ENCODE measurements around the gene CCDC157. TPM values are rescaled to one million over a fixed set of nuclear protein-coding genes. Genes with fewer than 3 reads are reported as not detected.

Gene CCDC157
- total RNA-seq, 2 donors from 2014 or later: 3.2 to 3.7 TPM

DNA sequence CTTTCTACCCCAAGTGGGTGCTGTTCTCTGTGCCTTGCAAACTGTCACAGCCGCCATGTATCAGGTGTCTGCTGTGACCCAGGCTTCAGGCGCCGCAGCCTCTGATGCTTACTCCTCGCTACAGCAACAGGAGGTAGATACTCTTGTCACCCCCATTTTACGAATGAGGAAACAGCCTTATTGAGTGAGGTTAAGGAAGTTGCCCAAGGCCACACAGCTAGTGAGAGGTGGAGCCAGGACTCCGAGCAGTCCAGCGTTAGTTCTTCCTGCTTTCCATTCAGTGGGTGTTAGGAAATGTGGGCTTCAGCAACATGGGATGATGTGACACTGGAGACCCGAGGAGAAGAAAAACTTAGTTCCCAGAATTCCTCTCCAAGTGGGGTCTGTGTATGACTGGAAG, 16.1 kb downstream of the CCDC157 start:
- no peak overlapping the region for H3K4me3 Mint-ChIP-seq
- DNase-seq: no peak
- H3K27ac Mint-ChIP-seq: no peak overlapping the region
- no peaks in the 10 kb centered on the region for H3K9me3 Mint-ChIP-seq
- no peaks in the 10 kb centered on the region for H3K36me3 Mint-ChIP-seq (ENCODE audit: insufficient read depth in 2 of 2)
- no peak for ATAC-seq (replicated peaks in 1 of 2)
- H3K4me1 Mint-ChIP-seq (ENCODE audit: low read depth): no peaks in the 10 kb centered on the region
- no peaks in the 10 kb centered on the region for H3K27me3 Mint-ChIP-seq (ENCODE audit: low read depth)

DNA sequence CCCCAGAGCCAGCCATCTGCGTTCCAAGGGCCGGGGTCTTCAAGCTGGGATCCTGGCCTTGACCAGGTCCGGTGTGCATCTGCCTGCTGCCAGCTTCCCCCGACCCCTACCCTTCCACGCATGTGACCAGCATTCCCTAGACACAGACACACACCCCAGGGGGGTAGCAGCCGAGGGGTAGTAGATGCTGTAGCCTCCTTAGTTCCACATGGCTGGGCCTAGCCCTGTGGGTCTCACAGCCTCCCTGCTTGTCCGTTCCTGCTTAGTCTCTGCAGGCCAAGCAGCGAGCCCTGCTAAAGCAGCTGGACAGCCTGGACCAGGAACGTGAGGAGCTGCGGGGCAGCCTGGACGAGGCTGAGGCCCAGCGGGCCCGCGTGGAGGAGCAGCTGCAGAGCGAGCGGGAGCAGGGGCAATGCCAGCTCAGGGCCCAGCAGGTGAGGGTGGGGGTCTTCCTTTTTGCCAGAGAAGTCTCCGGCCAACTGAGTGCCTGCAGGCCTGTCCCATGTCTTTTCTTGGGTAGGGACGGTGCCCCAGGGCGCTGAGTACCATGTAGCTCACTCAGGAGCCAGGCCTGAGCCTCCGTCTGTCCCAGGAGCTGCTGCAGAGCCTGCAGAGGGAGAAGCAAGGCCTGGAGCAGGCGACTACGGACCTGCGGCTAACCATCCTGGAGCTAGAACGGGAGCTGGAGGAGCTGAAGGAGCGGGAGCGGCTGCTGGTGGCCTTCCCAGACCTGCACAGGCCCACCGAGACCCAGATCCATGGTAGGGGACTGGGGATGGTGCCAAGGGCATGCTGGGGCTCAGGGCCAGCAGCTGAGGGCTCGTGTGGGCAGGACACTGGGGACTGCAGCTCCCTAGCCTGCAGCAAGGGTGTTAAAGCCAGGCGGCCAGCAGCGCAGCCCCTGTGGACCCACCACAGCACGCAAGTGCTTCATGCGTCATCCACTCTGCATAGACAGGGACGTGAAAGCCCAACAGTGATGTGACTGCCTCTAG, 16.8 kb downstream of the CCDC157 start:
- Mint-ChIP-seq H3K9me3 (no peaks in the 10 kb centered on the region), H3K4me3 (no peak overlapping the region), H3K27ac (no peak overlapping the region), H3K36me3 (ENCODE audit: insufficient read depth in 2 of 2) (no peaks in the 10 kb centered on the region), H3K27me3 (ENCODE audit: low read depth) (no peaks in the 10 kb centered on the region), H3K4me1 (ENCODE audit: low read depth) (no peaks in the 10 kb centered on the region)
- DNase-seq (no peak), ATAC-seq (replicated peaks in 1 of 2) (no peak)

DNA sequence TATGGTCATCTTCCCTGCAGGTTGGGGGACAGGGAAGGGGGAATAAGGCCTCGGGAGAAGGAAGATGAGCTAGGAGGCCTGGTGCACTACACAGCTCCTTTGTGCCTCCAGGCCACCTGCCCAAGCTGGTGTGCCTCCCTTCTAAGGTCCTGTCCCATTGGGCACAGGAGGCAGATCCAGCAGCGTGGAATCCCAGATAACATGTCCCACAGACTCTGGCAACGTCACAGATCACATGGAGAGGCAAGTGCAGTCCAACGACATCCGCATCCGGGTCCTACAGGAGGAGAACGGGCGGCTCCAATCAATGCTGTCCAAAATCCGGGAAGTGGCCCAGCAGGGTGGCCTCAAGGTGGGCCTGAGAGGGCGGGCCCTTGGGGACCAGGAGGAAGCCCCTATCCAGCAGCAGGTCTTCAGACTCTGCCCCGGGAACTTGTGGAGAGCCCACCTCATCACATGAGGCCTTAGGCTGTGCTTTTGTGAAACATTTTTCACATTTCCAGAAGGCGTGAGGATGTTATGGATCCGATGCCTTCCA, 18.6 kb downstream of the CCDC157 start:
- H3K4me3 Mint-ChIP-seq: no peak overlapping the region
- ATAC-seq (replicated peaks in 1 of 2) (no peak), DNase-seq (no peak)
- peaks cover under 1% of the 10 kb centered on the region for H3K4me1 Mint-ChIP-seq (ENCODE audit: low read depth)
- no peaks in the 10 kb centered on the region for H3K27me3 Mint-ChIP-seq (ENCODE audit: low read depth)
- no peak overlapping the region for H3K27ac Mint-ChIP-seq
- no peaks in the 10 kb centered on the region for H3K9me3 Mint-ChIP-seq
- no peaks in the 10 kb centered on the region for H3K36me3 Mint-ChIP-seq (ENCODE audit: insufficient read depth in 2 of 2)

DNA sequence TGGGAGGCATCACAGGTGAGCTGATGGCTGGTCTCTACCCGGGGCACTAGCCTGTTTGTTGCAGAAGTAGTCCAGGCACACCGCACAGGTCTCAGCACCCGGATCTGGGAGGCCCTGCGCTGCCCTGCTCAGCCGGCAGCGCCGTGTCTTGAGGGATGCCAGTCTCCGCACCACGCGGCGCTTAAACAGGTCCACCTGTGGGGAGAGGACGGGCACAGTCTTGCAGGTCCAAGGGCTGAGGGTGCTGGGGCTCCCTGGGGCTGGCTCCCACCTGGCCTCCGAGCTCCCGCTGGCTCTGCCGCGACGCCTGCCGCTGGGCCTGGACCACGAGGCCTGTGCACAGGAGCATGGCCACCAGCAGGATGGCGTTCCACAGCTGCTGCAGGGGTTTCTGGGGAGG, 23.2 kb downstream of the CCDC157 start:
- Mint-ChIP-seq H3K27ac (no peak overlapping the region), H3K36me3 (ENCODE audit: insufficient read depth in 2 of 2) (no peaks in the 10 kb centered on the region), H3K9me3 (no peaks in the 10 kb centered on the region), H3K4me3 (no peak overlapping the region), H3K4me1 (ENCODE audit: low read depth) (peaks cover 14% of the 10 kb centered on the region), H3K27me3 (ENCODE audit: low read depth) (no peaks in the 10 kb centered on the region)
- ATAC-seq (replicated peaks in 1 of 2) (no peak), DNase-seq (no peak)

DNA sequence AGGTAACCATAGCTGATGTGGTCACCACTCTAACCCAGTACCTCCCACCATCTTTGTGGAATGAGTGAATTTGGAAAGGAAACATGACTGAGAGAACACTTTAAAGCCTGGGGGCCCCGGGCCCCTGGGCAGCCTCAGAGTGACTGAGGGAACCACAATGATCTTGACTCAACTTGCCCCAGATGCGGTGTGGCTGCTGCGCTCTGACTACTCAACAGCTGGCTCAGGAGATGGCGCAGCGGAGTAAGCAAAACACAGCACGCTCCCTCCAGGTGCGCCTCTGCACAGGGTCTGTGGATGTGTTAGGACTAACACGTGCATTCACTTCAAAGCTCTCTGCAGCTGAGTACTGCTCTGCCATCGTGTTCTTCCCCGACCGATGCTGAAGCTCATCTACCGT, 24.5 kb downstream of the CCDC157 start:
- no peak overlapping the region for H3K27ac Mint-ChIP-seq
- H3K9me3 Mint-ChIP-seq: no peaks in the 10 kb centered on the region
- ATAC-seq (replicated peaks in 1 of 2) (peak; percentile 73 to 93), DNase-seq (peak; percentile 20 to 68)
- no peaks in the 10 kb centered on the region for H3K36me3 Mint-ChIP-seq (ENCODE audit: insufficient read depth in 2 of 2)
- H3K27me3 Mint-ChIP-seq (ENCODE audit: low read depth): no peaks in the 10 kb centered on the region
- no peak overlapping the region for H3K4me3 Mint-ChIP-seq
- peaks cover 15% of the 10 kb centered on the region for H3K4me1 Mint-ChIP-seq (ENCODE audit: low read depth)

DNA sequence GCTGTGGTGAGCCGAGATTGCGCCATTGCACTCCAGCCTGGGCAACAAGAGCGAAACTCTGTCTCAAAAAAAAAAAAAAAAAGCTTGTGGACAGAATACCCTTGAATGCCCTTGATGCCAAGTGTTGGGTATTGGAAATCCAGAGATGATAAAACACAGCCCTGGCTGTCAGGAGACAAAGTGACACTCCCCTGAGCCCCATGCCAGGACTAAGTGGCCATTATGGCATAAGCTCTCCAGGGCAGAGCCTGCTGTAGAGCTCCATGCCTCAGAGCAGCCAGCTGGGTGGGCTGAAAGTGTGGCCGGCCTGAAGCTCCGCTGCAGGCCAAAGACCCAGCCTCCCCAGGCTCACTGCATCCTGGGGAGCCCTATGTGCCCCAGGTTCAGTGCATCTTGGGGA, 25.5 kb downstream of the CCDC157 start:
- no peak for ATAC-seq (replicated peaks in 1 of 2)
- peaks cover 21% of the 10 kb centered on the region for H3K4me1 Mint-ChIP-seq (ENCODE audit: low read depth)
- no peaks in the 10 kb centered on the region for H3K27me3 Mint-ChIP-seq (ENCODE audit: low read depth)
- H3K27ac Mint-ChIP-seq: no peak overlapping the region
- no peak overlapping the region for H3K4me3 Mint-ChIP-seq
- H3K9me3 Mint-ChIP-seq: no peaks in the 10 kb centered on the region
- H3K36me3 Mint-ChIP-seq (ENCODE audit: insufficient read depth in 2 of 2): no peaks in the 10 kb centered on the region
- no peak for DNase-seq

DNA sequence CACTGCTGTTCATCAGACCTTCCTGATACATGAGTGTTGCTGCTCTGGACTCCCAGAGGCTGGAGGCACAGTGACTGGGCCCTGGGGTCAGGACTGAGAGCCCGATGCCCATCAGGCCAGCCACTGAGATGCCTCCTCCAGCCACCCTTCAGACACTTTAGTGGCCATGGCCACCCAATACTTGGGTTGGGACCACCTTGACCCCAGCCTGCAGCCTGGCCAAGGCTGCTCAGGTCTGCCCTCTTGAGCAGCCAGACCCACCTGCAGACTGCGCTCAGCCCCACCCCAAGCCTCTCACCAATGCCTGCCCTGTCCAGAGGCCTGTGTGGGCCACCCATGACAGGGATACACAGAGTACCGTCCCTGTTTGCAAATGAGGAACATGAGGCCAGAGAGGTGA, 26.3 kb downstream of the CCDC157 start:
- Mint-ChIP-seq H3K4me1 (ENCODE audit: low read depth) (peaks cover 24% of the 10 kb centered on the region), H3K9me3 (no peaks in the 10 kb centered on the region), H3K27me3 (ENCODE audit: low read depth) (no peaks in the 10 kb centered on the region), H3K27ac (no peak overlapping the region), H3K4me3 (no peak overlapping the region), H3K36me3 (ENCODE audit: insufficient read depth in 2 of 2) (no peaks in the 10 kb centered on the region)
- ATAC-seq (replicated peaks in 1 of 2) (no peak), DNase-seq (no peak)

DNA sequence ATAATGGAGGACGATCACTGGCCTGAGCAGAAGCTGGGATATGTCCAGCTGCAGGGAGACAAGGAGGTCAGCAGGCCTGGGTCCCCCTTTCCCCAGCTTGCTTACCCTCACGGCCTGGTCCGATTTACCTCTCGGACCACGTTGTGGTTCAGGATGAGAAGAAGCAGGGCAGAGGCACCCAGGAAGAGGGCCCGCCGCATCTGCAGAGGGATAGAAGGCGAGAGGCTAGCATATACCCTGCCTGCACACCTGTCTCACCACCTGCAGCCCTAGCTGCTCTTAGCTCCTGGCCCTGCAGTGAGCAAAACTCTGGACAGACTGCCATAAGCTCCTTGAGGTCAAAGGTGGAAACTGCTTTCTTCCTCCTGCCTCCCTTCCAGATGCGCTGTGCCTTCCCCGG, 29.1 kb downstream of the CCDC157 start:
- ATAC-seq (replicated peaks in 1 of 2): no peak
- peaks cover 19% of the 10 kb centered on the region for H3K4me1 Mint-ChIP-seq (ENCODE audit: low read depth)
- no peak for DNase-seq
- no peaks in the 10 kb centered on the region for H3K36me3 Mint-ChIP-seq (ENCODE audit: insufficient read depth in 2 of 2)
- H3K4me3 Mint-ChIP-seq: peak overlapping the region in 1 of 2 donors; percentile 86
- no peak overlapping the region for H3K27ac Mint-ChIP-seq
- no peaks in the 10 kb centered on the region for H3K27me3 Mint-ChIP-seq (ENCODE audit: low read depth)
- H3K9me3 Mint-ChIP-seq: no peaks in the 10 kb centered on the region

DNA sequence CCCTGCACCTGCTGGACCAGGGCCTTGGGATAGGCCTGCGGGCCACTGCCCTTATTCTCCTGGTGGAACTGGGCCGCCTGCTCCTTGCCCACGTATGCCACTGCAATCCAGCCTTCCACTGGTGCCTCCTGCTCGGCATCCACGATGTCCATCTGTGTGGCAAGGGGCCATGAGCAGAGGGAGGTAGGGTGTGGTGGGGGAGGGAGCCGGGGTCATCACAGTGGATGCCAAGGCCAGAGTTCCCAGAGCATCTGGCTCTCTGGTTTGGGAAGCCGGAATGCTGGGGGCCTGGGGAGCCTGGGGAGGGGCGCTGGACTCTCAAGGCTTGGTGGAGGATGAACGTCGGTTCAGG, 29.8 kb downstream of the CCDC157 start:
- no peaks in the 10 kb centered on the region for H3K9me3 Mint-ChIP-seq
- H3K36me3 Mint-ChIP-seq (ENCODE audit: insufficient read depth in 2 of 2): no peaks in the 10 kb centered on the region
- peak overlapping the region; percentile 56 to 86 for H3K4me3 Mint-ChIP-seq
- no peak for DNase-seq
- H3K27me3 Mint-ChIP-seq (ENCODE audit: low read depth): no peaks in the 10 kb centered on the region
- peaks cover 19% of the 10 kb centered on the region for H3K4me1 Mint-ChIP-seq (ENCODE audit: low read depth)
- ATAC-seq (replicated peaks in 1 of 2): no peak
- no peak overlapping the region for H3K27ac Mint-ChIP-seq

DNA sequence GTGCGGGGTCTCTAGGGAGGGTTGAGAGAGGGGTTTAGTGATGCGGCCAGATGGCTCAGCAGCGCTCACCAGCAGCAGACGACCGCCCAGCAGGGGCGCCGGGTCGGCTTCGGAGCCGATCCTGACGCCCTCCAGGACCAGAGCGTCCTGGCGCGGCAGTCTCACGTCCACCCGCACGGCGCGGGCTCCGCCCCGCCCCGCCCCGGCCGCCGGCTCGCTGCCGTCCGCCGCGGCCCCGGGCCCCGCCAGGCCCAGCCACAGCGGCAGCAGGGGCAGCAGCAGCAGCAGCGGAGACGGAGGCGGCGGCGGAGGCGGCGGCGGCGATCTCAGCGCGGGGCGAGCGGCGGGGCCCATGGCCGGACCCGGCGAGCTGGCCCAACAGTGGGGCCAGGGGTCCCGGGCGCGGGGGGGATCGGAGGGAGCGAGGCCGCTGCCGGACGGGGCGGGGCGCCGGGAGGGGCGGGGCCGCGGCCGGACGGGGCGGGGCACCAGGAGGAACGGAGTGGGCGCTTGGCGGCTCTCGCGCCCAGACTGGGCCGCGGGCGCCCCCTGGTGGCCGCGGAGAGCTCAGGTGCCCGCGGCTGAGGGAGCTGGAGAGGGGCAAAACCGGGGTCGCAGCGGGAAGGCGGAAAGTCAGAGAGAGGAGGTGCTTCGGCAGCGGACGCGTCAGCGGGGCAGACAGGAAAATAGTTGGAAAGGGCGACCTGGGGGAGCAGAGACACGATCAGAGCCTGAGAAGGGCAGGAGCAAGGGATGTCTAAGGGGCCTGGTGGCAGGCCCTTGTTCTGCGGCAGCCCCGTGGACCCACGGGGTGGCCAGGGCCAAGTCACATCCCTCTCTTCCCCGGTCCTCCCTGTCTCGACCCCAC, 30.4 kb downstream of the CCDC157 start, which contains the start of gene RNF215:
Gene RNF215 (minus strand): TSS at position 452 of the 868 bp plus-strand sequence. CDS start 98 bp downstream, at position 354.
- no peaks in the 10 kb centered on the region for H3K36me3 Mint-ChIP-seq (ENCODE audit: insufficient read depth in 2 of 2)
- H3K27ac Mint-ChIP-seq: no peak within 1 kb of the TSS
- H3K4me1 Mint-ChIP-seq (ENCODE audit: low read depth): peaks cover 23% of the 10 kb centered on the region
- no peaks in the 10 kb centered on the region for H3K9me3 Mint-ChIP-seq
- ATAC-seq (replicated peaks in 1 of 2) (peak; percentile 82), DNase-seq (peak; percentile 83 to 94)
- no peaks in the 10 kb centered on the region for H3K27me3 Mint-ChIP-seq (ENCODE audit: low read depth)
- H3K4me3 Mint-ChIP-seq: peak within 1 kb of the TSS; percentile 70 to 86

DNA sequence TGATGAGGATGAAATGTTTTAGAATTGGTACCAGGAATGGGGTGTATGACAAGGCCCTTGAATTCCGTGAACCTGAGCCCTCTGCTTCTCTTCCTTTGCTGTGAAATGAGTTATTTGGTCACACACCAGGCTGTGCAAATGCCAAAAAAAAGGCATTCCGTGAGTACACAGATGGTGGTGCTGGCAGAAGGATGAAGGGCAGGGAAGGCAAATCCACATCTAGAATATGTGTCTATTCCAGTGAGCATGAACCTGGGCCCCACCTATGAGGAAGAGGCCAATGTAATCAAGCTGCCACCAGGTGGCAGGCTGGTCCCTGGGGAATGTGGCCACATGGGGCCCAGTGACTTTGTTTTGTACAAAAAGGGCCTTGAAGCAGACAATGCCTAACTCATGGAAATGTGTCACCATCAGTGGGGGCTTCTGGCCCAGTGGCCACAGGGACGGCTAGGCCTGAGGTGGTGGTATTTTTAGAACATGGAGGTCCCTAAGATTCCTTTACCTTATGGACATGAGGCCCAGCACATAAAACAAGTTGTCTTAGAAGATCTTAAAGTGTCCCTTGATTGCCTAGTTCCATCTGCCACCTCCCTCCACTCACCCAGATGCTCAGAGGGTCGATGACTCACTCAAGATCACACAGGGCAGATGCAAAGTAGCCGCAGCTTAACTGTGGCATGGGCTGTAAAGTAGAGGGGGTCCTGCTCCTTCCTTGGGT, 34.3 kb downstream of the CCDC157 start:
- Mint-ChIP-seq H3K4me3 (peak overlapping the region; percentile 3 to 29), H3K27ac (peak overlapping the region; percentile 76), H3K4me1 (ENCODE audit: low read depth) (peaks cover 47% of the 10 kb centered on the region), H3K36me3 (ENCODE audit: insufficient read depth in 2 of 2) (no peaks in the 10 kb centered on the region), H3K27me3 (ENCODE audit: low read depth) (no peaks in the 10 kb centered on the region), H3K9me3 (no peaks in the 10 kb centered on the region)
- ATAC-seq (replicated peaks in 1 of 2) (peak; percentile 61 to 62), DNase-seq (peak; percentile 80 to 84)

DNA sequence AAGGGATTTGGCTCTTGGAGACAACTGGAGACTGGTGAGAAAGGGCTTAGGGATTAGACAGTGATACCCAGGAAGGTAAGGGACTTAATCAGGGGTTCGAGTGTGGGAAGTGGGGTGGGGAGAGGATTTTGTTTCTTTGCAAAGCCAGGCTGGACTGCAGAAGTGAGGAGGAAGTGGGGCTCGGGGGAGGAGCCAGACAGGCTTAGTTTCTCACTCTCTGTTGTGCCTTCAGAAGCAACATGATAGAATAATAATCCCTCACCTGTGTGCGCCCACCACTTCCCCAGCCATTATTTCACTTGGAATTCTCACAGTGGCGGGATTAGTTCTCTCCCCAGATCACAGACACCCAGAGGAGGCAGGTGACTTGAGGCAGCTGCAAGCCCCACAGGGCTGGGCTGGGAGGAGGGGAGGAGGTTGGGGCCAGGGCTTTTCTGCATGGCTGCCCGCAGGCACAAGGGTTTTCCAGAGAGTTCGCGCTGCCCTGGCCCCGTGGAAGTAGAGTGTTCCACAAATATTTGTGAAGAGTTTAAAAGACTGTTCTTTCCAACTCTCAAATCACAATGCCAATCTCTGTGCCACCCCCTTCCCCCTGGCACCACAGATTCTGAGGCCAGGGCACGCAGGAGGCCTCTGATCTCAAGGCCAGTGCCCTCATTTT, 36.0 kb downstream of the CCDC157 start:
- Mint-ChIP-seq H3K27me3 (ENCODE audit: low read depth) (no peaks in the 10 kb centered on the region), H3K36me3 (ENCODE audit: insufficient read depth in 2 of 2) (no peaks in the 10 kb centered on the region), H3K9me3 (no peaks in the 10 kb centered on the region), H3K4me3 (no peak overlapping the region), H3K27ac (no peak overlapping the region), H3K4me1 (ENCODE audit: low read depth) (peaks cover 46% of the 10 kb centered on the region)
- DNase-seq: peak in 1 of 2 donors; percentile 16
- ATAC-seq (replicated peaks in 1 of 2): no peak
